HepG2 (cell line): ENCODE measurements around the gene TXNIP. TPM values are rescaled to one million over a fixed set of nuclear protein-coding genes. Genes with fewer than 3 reads are reported as not detected.

Experiments
- ATAC-seq: fragments of 200-7000 bp; cut with Tn5 transposase; 3 replicates; pipeline ENCODE4 v1.9.1; 2020; ENCODE audit warnings: mild to moderate bottlenecking, moderate library complexity
- BruUV-seq: library from RNA; stranded (reverse); fragments of 400-500 nt; replicated peaks from 2 replicates; lab custom pipeline; 2021; lab: Mats Ljungman, UMichigan
- CTCF ChIA-PET: fragments of 300-600 bp; formaldehyde crosslinking; extraction: SDS; loops from one replicate; lab custom pipeline; 2021; ENCODE audit warnings: low total read pairs, inconsistent platforms, low intra/inter-chr PET ratio; lab: Yijun Ruan, JAX
- POLR2A ChIA-PET: fragments of 350-600 bp; sonication (Branson Sonifier 250); formaldehyde crosslinking; loops from one replicate; lab custom pipeline; 2020; ENCODE audit warnings: antibody characterized with exemption, inconsistent platforms; lab: Yijun Ruan, JAX
- DNase-seq: peaks from one replicate; pipeline ENCODE4 v3.0.0-alpha.2; 2015; ENCODE audit warnings: low spot score
- FAIRE-seq: peaks from 3 replicates; lab custom pipeline; 2011; peaks lifted over from hg19 to GRCh38; lab: Jason Lieb, UNC
- H2AFZ ChIP-seq: one replicate; pipeline ENCODE4 v1.6.1; 2011; ENCODE audit warnings: low read length, inconsistent platforms
- H3K27ac ChIP-seq: fragments of 300-600 bp; 3 replicates; pipeline ENCODE4 v1.8.0; 2011; ENCODE audit warnings: mixed run types, mild to moderate bottlenecking, mixed read lengths, low read length, inconsistent platforms; ENCODE audit not compliant: insufficient read depth; ENCODE audit errors: extremely low read length
- H3K27me3 ChIP-seq, 2 experiments: fragments of 200-600 bp in 1 of 2; 2 replicates in 1 of 2; 3 replicates in 1 of 2; pipeline versions ENCODE4 v1.6.0 to v1.8.0; 2011; ENCODE audit warnings: low read length in 2 of 2, mild to moderate bottlenecking in 2 of 2, moderate library complexity in 2 of 2, inconsistent platforms in 1 of 2; ENCODE audit not compliant: insufficient read depth in 2 of 2, control insufficient read depth in 1 of 2
- H3K36me3 ChIP-seq, 2 experiments: fragments of 200-600 bp in 1 of 2; replicated peaks in 1 of 2; 2 replicates in 1 of 2; 3 replicates in 1 of 2; pipeline versions ENCODE4 v1.5.1 to v1.8.0; 2011; ENCODE audit warnings: low read length in 2 of 2, inconsistent platforms in 1 of 2; ENCODE audit not compliant: insufficient read depth in 2 of 2, control insufficient read depth in 1 of 2
- H3K4me1 ChIP-seq: 2 replicates; pipeline ENCODE4 v1.5.1; 2012; ENCODE audit warnings: low read length, inconsistent platforms; ENCODE audit not compliant: insufficient read depth
- H3K4me2 ChIP-seq: 2 replicates; pipeline ENCODE4 v1.6.0; 2011; ENCODE audit warnings: low read depth, low read length, inconsistent platforms
- H3K4me3 ChIP-seq, 3 experiments: fragments of 200-600 bp in 1 of 3; sonication (generic), shearing (Covaris generic) in 1 of 3; replicated peaks in 1 of 3; 2 replicates each; pipeline ENCODE4 v1.5.1; 2011 to 2016; ENCODE audit warnings: low read length in 3 of 3, inconsistent platforms in 2 of 3, low read depth in 2 of 3, mild to moderate bottlenecking in 2 of 3, control low read depth in 1 of 3, mixed read lengths in 1 of 3; ENCODE audit not compliant: insufficient read depth in 1 of 3
- H3K79me2 ChIP-seq: one replicate; pipeline ENCODE4 v1.6.1; 2011; ENCODE audit warnings: low read length, inconsistent platforms; ENCODE audit not compliant: insufficient read depth
- H3K9ac ChIP-seq: 2 replicates; pipeline ENCODE4 v1.6.0; 2011; ENCODE audit warnings: mild to moderate bottlenecking, low read depth, low read length, inconsistent platforms; ENCODE audit not compliant: insufficient read depth
- H3K9me3 ChIP-seq: 2 replicates; pipeline ENCODE4 v1.5.1; 2012; ENCODE audit warnings: mild to moderate bottlenecking, low read length
- H4K20me1 ChIP-seq: 2 replicates; pipeline ENCODE4 v1.6.0; 2011; ENCODE audit warnings: inconsistent platforms, mild to moderate bottlenecking, low read length, moderate library complexity; ENCODE audit not compliant: insufficient read depth
- GATAD1 ChIP-seq: IDR thresholded peaks from 2 replicates; pipeline ENCODE4 v1.6.1; 2016; ENCODE audit warnings: missing genetic modification reagents, missing compliant biosample characterization
- HOXD1 ChIP-seq: sonication (generic); formaldehyde crosslinking; IDR thresholded peaks from 2 replicates; pipeline ENCODE4 v1.5.0; 2020; ENCODE audit warnings: missing genetic modification reagents
- LBX2 ChIP-seq: sonication (generic); formaldehyde crosslinking; IDR thresholded peaks from 2 replicates; pipeline ENCODE4 v1.5.0; 2020; ENCODE audit warnings: missing genetic modification reagents, mild to moderate bottlenecking, borderline replicate concordance
- LRRFIP1 ChIP-seq: sonication (generic); formaldehyde crosslinking; conservative IDR thresholded peaks from 2 replicates; pipeline ENCODE4 v1.4.0; 2020; ENCODE audit warnings: missing genetic modification reagents
- MBD4 ChIP-seq: IDR thresholded peaks from 2 replicates; pipeline ENCODE4 v1.6.1; 2012; ENCODE audit warnings: low read length, inconsistent platforms, borderline replicate concordance
- NONO ChIP-seq, 2 experiments: fragments of 450-650 bp in 1 of 2; sonication (generic) in 1 of 2; formaldehyde crosslinking in 1 of 2; IDR thresholded peaks in 1 of 2; conservative IDR thresholded peaks in 1 of 2; 2 replicates each; pipeline versions ENCODE4 v1.6.1 to v1.8.0; 2017 to 2022; ENCODE audit warnings: mild to moderate bottlenecking in 1 of 2, missing genetic modification reagents in 1 of 2, moderate library complexity in 1 of 2
- NR2F2 ChIP-seq: IDR thresholded peaks from 2 replicates; pipeline ENCODE4 v1.6.1; 2012; ENCODE audit warnings: low read depth, inconsistent platforms, borderline replicate concordance
- PRMT3 ChIP-seq: sonication (generic); formaldehyde crosslinking; IDR thresholded peaks from 2 replicates; pipeline ENCODE4 v1.8.1; 2022; ENCODE audit warnings: low read depth, mild to moderate bottlenecking, moderate library complexity, missing genetic modification reagents, borderline replicate concordance
- PRPF4 ChIP-seq: fragments of 200-400 bp; formaldehyde crosslinking; IDR thresholded peaks from 2 replicates; pipeline ENCODE4 v1.6.1; 2016; ENCODE audit warnings: low read length, low read depth; ENCODE audit not compliant: poor library complexity, severe bottlenecking
- SRSF1 ChIP-seq: fragments of 200-400 bp; formaldehyde crosslinking; optimal IDR thresholded peaks from 2 replicates; pipeline ENCODE3; 2017; ENCODE audit warnings: mild to moderate bottlenecking, low read depth, low read length, moderate library complexity
- ZNF709 ChIP-seq: sonication (generic); formaldehyde crosslinking; IDR thresholded peaks from 2 replicates; pipeline ENCODE4 v1.5.0; 2020; ENCODE audit warnings: mild to moderate bottlenecking, missing genetic modification reagents
- ZNF746 ChIP-seq: sonication (generic); formaldehyde crosslinking; IDR thresholded peaks from 2 replicates; pipeline ENCODE4 v1.8.0; 2022; ENCODE audit warnings: mild to moderate bottlenecking, missing genetic modification reagents
- ZNF761 ChIP-seq: sonication (generic); formaldehyde crosslinking; conservative IDR thresholded peaks from 2 replicates; pipeline ENCODE4 v1.4.0; 2020; ENCODE audit warnings: mild to moderate bottlenecking, missing genetic modification reagents
- ZSCAN20 ChIP-seq: sonication (generic); formaldehyde crosslinking; IDR thresholded peaks from 2 replicates; pipeline ENCODE4 v1.4.0; 2020; ENCODE audit warnings: missing genetic modification reagents, mild to moderate bottlenecking, borderline replicate concordance
- WGBS: methylation state at CpG from one replicate; pipeline ENCODE4 v1.1.6; 2017; ENCODE audit warnings: low lambda C conversion rate; 5-methylcytosine and 5-hydroxymethylcytosine counted together
- in situ Hi-C: cut with HindIII; loops from 2 replicates; pipeline ENCODE4 v1.10.0; 2017; ENCODE audit warnings: low pct_unique_long_range_greater_than_20kb; ENCODE audit not compliant: extremely low pct_ligation_motif_present
- intact Hi-C: fragments of 100-400 bp; cut with micrococcal nuclease; formaldehyde crosslinking; loops from one replicate; pipeline ENCODE4 v1.10.0; 2022; ENCODE audit not compliant: unreplicated experiment
- polyA plus RNA-seq, 8 experiments: library from polyadenylated mRNA; depleted of rRNA in 3 of 8; stranded (reverse) in 7 of 8; unstranded in 1 of 8; fragments of >200 nt; fragmentation: Illumina TruSeq in 4 of 8; extraction: Trizol in 4 of 8; gene quantifications; 2 replicates each; pipeline versions ENCODE4 v1.2.1 to v1.2.3, GENCODE V29; 2011 to 2016; ENCODE audit warnings: low read depth in 4 of 8, missing spikeins in 1 of 8, mixed read lengths in 1 of 8; ENCODE audit not compliant: insufficient read depth in 1 of 8
- total RNA-seq, 5 experiments: library from RNA; depleted of rRNA; stranded (reverse); fragments of >200 nt; fragmentation: Illumina TruSeq; extraction: Trizol; gene quantifications; 2 replicates each; pipeline ENCODE4 v1.2.3, GENCODE V29; 2016; ENCODE audit warnings: low read depth in 1 of 5
- TF ChIP-seq, protein P1 (sequence below): sonication (generic); formaldehyde crosslinking; IDR thresholded peaks from 2 replicates; pipeline ENCODE4 v1.9.0; 2021; ENCODE audit warnings: missing genetic modification reagents, borderline replicate concordance
- TF ChIP-seq, protein P2 (sequence below): sonication (generic); formaldehyde crosslinking; IDR thresholded peaks from 2 replicates; pipeline ENCODE4 v1.8.1; 2022; ENCODE audit warnings: low read depth, mild to moderate bottlenecking, missing genetic modification reagents

The TXNIP gene
- total and polyA plus RNA-seq, 2 of the 13 experiments (the other 11 are each of a cell fraction or from before 2014, with no cell fraction given) = 24.4 to 237 TPM

DNA sequence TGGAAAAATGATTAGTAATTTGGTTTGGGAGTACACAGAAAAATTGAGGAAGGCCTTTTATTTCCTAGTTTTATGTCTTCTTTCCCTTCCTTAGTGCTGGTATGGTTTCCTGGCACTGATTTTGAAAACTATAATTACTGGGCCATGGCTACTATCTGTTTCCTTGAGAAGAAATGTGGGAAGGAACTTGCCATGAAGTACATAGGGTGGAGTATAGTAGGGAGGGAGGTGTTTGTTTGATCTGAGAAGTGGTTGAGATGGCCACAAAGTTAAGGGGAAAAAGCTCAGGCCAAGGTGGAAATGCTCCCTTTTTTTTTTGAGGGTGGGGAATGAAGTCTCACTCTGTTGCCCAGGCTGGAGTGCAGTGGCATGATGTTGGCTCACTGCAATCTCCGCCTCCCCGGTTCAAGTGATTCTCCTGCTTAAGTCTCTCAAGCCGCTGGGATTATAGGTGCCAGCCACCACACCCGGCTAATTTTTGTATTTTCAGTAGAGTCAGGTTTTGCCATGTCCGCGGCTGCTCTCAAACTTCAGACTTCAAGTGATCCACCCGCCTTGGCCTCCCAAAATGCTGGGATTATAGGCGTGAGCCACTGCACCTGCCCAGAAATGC is 13.9 kb upstream of the TXNIP start:
- Histone ChIP-seq H3K4me1 (peaks cover 22% of the 10 kb centered on the region), H3K9me3 (no peaks in the 10 kb centered on the region), H3K27me3 (no peaks in the 10 kb centered on the region), H3K36me3 (no peaks in the 10 kb centered on the region), H3K27ac (no peak overlapping the region), H3K79me2 (no peaks in the 10 kb centered on the region), H3K9ac (no peak overlapping the region), H4K20me1 (no peaks in the 10 kb centered on the region), H3K4me3 (no peak overlapping the region), H3K4me2 (no peak overlapping the region), H2AFZ (no peak overlapping the region)
- ATAC-seq (no peak), FAIRE-seq (no peak), DNase-seq (no peak)
- WGBS = 79% methylated on average over 8 of the region's 8 CpGs
- intact Hi-C loops (no loop called here), in situ Hi-C loops (loop anchor here (5.0 to 10.0 kb wide), 2 partner anchors 33 to 165 kb away; partner anchors contain the start of gene NUDT17)
- ChIA-PET POLR2A (interaction anchor here (1.2 to 1.8 kb wide), 2 partner anchors 29 to 83 kb away, joined by 3 to 9 read pairs; partner anchors contain the start of gene RBM8A), CTCF (interaction anchor here (1.1 kb wide), 1 partner anchor 32 kb away, joined by 3 read pairs; no protein-coding TSS in a partner anchor)
- BruUV-seq = no TSS peak
- TF ChIP-seq ZNF709 (CRISPR knock-in tag) (no peak), GATAD1 (CRISPR knock-in tag) (no peak), MBD4 (no peak), LRRFIP1 (CRISPR knock-in tag) (no peak), SRSF1 (no peak), ZNF761 (no peak), NONO (IDR thresholded peaks at IDR 0.05) (no peak), NONO (CRISPR knock-in tag; conservative IDR thresholded peaks at IDR 0.05) (no peak), ZSCAN20 (CRISPR knock-in tag) (no peak), NR2F2 (no peak), LBX2 (no peak), PRMT3 (no peak), HOXD1 (CRISPR knock-in tag) (no peak), PRPF4 (no peak), ZNF746 (CRISPR knock-in tag) (no peak)
- TF ChIP-seq, protein P1, sequence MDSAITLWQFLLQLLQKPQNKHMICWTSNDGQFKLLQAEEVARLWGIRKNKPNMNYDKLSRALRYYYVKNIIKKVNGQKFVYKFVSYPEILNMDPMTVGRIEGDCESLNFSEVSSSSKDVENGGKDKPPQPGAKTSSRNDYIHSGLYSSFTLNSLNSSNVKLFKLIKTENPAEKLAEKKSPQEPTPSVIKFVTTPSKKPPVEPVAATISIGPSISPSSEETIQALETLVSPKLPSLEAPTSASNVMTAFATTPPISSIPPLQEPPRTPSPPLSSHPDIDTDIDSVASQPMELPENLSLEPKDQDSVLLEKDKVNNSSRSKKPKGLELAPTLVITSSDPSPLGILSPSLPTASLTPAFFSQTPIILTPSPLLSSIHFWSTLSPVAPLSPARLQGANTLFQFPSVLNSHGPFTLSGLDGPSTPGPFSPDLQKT (CRISPR knock-in tag) = no peak
- TF ChIP-seq, protein P2, sequence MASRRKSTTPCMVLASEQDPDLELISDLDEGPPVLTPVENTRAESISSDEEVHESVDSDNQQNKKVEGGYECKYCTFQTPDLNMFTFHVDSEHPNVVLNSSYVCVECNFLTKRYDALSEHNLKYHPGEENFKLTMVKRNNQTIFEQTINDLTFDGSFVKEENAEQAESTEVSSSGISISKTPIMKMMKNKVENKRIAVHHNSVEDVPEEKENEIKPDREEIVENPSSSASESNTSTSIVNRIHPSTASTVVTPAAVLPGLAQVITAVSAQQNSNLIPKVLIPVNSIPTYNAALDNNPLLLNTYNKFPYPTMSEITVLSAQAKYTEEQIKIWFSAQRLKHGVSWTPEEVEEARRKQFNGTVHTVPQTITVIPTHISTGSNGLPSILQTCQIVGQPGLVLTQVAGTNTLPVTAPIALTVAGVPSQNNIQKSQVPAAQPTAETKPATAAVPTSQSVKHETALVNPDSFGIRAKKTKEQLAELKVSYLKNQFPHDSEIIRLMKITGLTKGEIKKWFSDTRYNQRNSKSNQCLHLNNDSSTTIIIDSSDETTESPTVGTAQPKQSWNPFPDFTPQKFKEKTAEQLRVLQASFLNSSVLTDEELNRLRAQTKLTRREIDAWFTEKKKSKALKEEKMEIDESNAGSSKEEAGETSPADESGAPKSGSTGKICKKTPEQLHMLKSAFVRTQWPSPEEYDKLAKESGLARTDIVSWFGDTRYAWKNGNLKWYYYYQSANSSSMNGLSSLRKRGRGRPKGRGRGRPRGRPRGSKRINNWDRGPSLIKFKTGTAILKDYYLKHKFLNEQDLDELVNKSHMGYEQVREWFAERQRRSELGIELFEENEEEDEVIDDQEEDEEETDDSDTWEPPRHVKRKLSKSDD (CRISPR knock-in tag) = no peak
